RWPE2 (cell line): ENCODE data around the gene DTNBP1.
"Not testable (repeated sequence)": the region's sequence is repeated elsewhere in the genome, so short reads cannot be mapped to it uniquely, and the experiment has no call there.

Experiments
- ATAC-seq: fragments of 200-7000 bp; cut with Tn5 transposase; 3 replicates; pipeline ENCODE4 v1.9.1; 2021; ENCODE audit warnings: low read depth
- DNase-seq: peaks from one replicate; pipeline ENCODE4 v3.0.0-alpha.2; 2020; ENCODE audit warnings: low spot score
- H3K27ac ChIP-seq: fragments of 450-650 bp; 2 replicates; pipeline ENCODE4 v1.5.1; 2017; ENCODE audit warnings: mild to moderate bottlenecking; ENCODE audit not compliant: poor library complexity, severe bottlenecking
- H3K27me3 ChIP-seq: fragments of 250-450 bp; sonication (Bioruptor Pico); 2 replicates; pipeline ENCODE4 v1.5.1; 2021; ENCODE audit warnings: mild to moderate bottlenecking, moderate library complexity; ENCODE audit not compliant: insufficient read depth, poor library complexity, severe bottlenecking
- H3K36me3 ChIP-seq: fragments of 250-450 bp; sonication (Bioruptor Pico); 2 replicates; pipeline ENCODE4 v1.5.1; 2020; ENCODE audit warnings: low read depth, mild to moderate bottlenecking, moderate library complexity
- H3K4me1 ChIP-seq: fragments of 250-450 bp; sonication (Bioruptor Pico); 2 replicates; pipeline ENCODE4 v1.5.1; 2021; ENCODE audit warnings: mild to moderate bottlenecking, moderate library complexity; ENCODE audit not compliant: insufficient read depth, poor library complexity, severe bottlenecking
- H3K4me3 ChIP-seq: fragments of 250-450 bp; sonication (Bioruptor Pico); 2 replicates; pipeline ENCODE4 v1.5.1; 2021; ENCODE audit warnings: mild to moderate bottlenecking, moderate library complexity; ENCODE audit not compliant: severe bottlenecking
- H3K9me3 ChIP-seq: fragments of 250-450 bp; sonication (Bioruptor Pico); 2 replicates; pipeline ENCODE4 v1.5.1; 2021; ENCODE audit warnings: mild to moderate bottlenecking, moderate library complexity; ENCODE audit not compliant: severe bottlenecking
- TF ChIP-seq, protein P1 (sequence below): fragments of 450-650 bp; IDR thresholded peaks from one replicate; pipeline ENCODE4 v1.5.1; 2017; ENCODE audit warnings: mild to moderate bottlenecking, moderate library complexity; ENCODE audit not compliant: poor library complexity, severe bottlenecking

Gene DTNBP1

DNA sequence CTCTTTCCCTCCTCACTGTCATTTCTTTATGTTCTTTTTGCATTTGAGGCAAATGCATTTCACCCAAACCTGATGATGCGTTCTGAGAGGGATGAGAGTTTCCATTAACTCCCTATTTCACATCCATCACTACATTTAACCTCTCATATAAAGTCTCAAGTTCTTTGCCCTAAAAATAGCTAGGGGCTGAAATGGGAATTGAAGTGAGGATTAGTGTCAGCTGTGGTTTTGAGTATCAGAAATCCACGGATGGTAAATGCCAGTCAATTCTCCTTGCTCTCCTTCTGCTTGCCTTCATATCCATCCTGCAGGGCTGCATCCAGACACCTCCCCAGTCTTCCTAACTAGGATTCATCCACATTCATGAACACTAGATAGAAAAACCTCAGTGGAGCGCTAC, 10.0 kb upstream of the DTNBP1 start:
- Histone ChIP-seq H3K36me3 (no peaks in the 10 kb centered on the region), H3K9me3 (peaks cover 2% of the 10 kb centered on the region), H3K4me1 (no peaks in the 10 kb centered on the region), H3K27me3 (peaks cover 7% of the 10 kb centered on the region), H3K4me3 (no peak overlapping the region), H3K27ac (no peak overlapping the region)
- DNase-seq (no peak), ATAC-seq (no peak)
- TF ChIP-seq, protein P1, sequence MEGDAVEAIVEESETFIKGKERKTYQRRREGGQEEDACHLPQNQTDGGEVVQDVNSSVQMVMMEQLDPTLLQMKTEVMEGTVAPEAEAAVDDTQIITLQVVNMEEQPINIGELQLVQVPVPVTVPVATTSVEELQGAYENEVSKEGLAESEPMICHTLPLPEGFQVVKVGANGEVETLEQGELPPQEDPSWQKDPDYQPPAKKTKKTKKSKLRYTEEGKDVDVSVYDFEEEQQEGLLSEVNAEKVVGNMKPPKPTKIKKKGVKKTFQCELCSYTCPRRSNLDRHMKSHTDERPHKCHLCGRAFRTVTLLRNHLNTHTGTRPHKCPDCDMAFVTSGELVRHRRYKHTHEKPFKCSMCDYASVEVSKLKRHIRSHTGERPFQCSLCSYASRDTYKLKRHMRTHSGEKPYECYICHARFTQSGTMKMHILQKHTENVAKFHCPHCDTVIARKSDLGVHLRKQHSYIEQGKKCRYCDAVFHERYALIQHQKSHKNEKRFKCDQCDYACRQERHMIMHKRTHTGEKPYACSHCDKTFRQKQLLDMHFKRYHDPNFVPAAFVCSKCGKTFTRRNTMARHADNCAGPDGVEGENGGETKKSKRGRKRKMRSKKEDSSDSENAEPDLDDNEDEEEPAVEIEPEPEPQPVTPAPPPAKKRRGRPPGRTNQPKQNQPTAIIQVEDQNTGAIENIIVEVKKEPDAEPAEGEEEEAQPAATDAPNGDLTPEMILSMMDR = no peak

DNA sequence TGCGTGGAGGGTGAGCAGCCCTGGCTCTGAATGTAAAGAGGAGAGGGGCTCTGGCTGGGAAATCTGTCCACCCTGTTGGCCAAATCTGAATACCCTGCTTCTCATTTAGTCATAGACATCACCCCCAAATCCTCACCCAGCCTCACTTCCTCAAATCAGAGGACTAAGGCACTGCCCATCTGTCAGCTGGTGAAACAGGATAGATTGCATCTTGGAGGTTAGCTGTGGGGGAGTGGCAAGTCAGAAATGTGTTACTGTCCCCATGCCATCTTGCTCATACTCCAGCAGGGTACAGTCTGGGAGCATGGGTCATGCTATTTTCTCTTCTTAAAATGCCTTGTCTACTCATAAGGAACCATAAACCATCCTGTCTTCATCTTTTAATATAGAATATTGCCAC, 9.5 kb upstream of the DTNBP1 start:
- Histone ChIP-seq H3K9me3 (peaks cover 2% of the 10 kb centered on the region), H3K4me3 (no peak overlapping the region), H3K4me1 (no peaks in the 10 kb centered on the region), H3K36me3 (no peaks in the 10 kb centered on the region), H3K27ac (no peak overlapping the region), H3K27me3 (peaks cover 7% of the 10 kb centered on the region)
- DNase-seq = no peak
- ATAC-seq = no peak
- TF ChIP-seq, protein P1 = no peak

DNA sequence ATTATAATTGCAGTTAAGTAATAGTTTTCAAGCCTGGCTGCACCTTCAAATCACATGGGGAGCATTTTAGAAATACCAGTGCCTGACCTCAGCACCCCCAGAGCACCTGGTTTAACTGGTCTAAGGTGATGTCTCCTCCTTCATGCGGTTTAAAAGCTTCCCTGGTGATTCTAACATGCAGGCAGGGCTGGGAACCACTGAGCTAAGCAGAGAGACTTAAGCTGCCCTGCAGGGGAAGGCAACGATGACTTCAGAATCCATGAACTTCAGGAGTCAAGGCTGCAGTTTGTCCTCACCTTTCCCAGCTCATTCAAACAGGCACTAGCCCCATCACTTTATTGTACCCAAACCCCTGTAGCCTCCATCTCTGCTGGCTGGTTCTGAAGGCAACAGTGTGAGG, 6.1 kb upstream of the DTNBP1 start:
- DNase-seq (no peak), ATAC-seq (no peak)
- peaks cover 10% of the 10 kb centered on the region for H3K27me3 ChIP-seq
- H3K9me3 ChIP-seq = peaks cover 2% of the 10 kb centered on the region
- no peak overlapping the region for H3K4me3 ChIP-seq
- H3K27ac ChIP-seq = no peak overlapping the region
- H3K36me3 ChIP-seq = no peaks in the 10 kb centered on the region
- TF ChIP-seq, protein P1 = no peak
- no peaks in the 10 kb centered on the region for H3K4me1 ChIP-seq

DNA sequence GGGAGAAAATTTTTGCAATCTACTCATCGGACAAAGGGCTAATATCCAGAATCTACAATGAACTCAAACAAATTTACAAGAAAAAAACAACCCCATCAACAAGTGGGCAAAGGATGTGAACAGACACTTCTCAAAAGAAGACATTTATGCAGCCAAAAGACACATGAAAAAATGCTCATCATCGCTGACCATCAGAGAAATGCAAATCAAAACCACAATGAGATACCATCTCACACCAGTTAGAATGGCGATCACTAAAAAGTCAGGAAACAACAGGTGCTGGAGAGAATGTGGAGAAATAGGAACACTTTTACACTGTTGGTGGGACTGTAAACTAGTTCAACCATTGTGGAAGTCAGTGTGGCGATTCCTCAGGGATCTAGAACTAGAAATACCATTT, 4.1 kb upstream of the DTNBP1 start:
- H3K27ac ChIP-seq, H3K4me1 ChIP-seq, DNase-seq, H3K4me3 ChIP-seq, ATAC-seq, H3K27me3 ChIP-seq, H3K36me3 ChIP-seq, H3K9me3 ChIP-seq: not testable (repeated sequence)

DNA sequence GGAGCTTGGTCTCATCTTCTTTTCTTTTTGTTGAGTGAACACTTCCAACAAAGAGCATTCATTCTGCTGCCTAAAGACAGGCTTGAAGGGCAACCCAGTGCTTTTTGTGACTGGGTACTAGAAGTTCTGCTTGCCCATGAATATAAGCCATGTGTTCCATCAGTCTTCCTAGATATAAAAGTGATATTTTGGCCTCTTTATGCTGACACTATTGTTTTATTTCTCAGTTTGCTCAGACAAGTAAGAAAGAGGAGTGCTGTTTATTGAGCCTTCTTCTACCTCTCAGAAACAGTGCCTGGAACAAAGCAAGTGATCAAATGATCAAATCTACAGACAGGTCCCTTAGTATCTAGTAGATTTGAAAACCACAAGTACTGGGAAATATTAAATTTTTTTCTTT, 2.4 kb upstream of the DTNBP1 start:
- H3K27ac ChIP-seq = no peak overlapping the region
- TF ChIP-seq, protein P1 = no peak
- DNase-seq (no peak), ATAC-seq (no peak)
- no peaks in the 10 kb centered on the region for H3K4me1 ChIP-seq
- H3K9me3 ChIP-seq = peaks cover 2% of the 10 kb centered on the region
- no peaks in the 10 kb centered on the region for H3K36me3 ChIP-seq
- H3K4me3 ChIP-seq = no peak overlapping the region
- peaks cover 4% of the 10 kb centered on the region for H3K27me3 ChIP-seq
